Bronchial epithelial cell (primary cell): ENCODE results near the gene PI4K2A. TPM values are rescaled to one million over a fixed set of nuclear protein-coding genes. Genes with fewer than 3 reads are reported as not detected.

ENCODE experiments used
- DNase-seq: peaks from one replicate; pipeline ENCODE4 v3.0.0-alpha.2; 2010; ENCODE audit warnings: low read depth
- FAIRE-seq: peaks from 2 replicates; lab custom pipeline; 2011; peaks lifted over from hg19 to GRCh38; lab: Jason Lieb, UNC
- H3K27me3 ChIP-seq: 2 replicates; pipeline ENCODE4 v1.5.1; 2011; ENCODE audit warnings: low read length; ENCODE audit not compliant: control insufficient read depth, insufficient read depth
- H3K36me3 ChIP-seq: 2 replicates; pipeline ENCODE4 v1.5.1; 2011; ENCODE audit warnings: low read length; ENCODE audit not compliant: control insufficient read depth, insufficient read depth
- H3K4me3 ChIP-seq: 2 replicates; pipeline ENCODE4 v1.5.1; 2011; ENCODE audit warnings: mild to moderate bottlenecking, low read depth, low read length, control low read depth
- total RNA-seq: library from RNA; depleted of rRNA; stranded (reverse); fragments of >200 nt; gene quantifications from 2 replicates; pipeline ENCODE4 v1.2.1, GENCODE V29; 2014
- TF ChIP-seq, protein P1 (sequence below): IDR thresholded peaks from 2 replicates; pipeline ENCODE4 v1.5.1; 2011; ENCODE audit warnings: mild to moderate bottlenecking, moderate library complexity, low read length, control low read depth, inconsistent platforms; ENCODE audit not compliant: insufficient read depth, severe bottlenecking

PI4K2A gene
- total RNA-seq = 25.5 and 33.7 TPM in 2 replicates

DNA sequence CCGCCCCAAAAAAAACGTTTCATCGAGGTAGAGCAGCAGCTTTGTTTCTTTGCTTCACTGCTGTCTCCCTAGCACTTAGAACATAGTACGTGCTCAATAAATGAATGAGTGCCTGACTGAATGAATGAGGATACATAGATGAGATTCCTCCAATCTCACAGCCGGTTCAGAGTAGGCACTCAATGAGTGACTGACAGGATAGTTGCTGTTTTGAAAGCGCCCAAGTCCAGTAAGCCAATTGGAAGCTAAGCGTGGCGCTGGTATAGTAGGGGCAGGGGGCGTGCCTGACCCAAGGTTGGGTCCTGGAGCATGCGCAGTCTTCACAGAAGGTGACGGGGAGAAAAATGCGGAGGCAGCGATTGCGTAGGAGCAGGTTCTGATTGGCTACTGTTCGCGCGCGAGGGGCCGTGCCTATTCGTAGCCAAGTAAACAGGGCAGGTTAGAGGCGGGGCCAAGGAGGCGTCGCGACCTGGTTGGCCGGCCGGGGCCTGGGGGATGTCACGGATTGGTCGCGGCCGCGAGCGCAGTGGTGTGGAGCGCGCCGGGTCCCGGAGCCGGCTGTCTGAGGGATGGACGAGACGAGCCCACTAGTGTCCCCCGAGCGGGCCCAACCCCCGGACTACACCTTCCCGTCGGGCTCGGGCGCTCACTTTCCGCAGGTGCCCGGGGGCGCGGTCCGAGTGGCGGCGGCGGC, at the start of gene PI4K2A:
PI4K2A (plus strand) TSS at position 498 of the 694 bp plus-strand sequence; CDS start at position 570, 72 bp downstream.
- H3K36me3 ChIP-seq = peaks cover 4% of the 10 kb centered on the region
- DNase-seq (peak; percentile 98), FAIRE-seq (no peak)
- no peaks in the 10 kb centered on the region for H3K27me3 ChIP-seq
- H3K4me3 ChIP-seq = peak within 1 kb of the TSS; percentile 79
- TF ChIP-seq, protein P1, sequence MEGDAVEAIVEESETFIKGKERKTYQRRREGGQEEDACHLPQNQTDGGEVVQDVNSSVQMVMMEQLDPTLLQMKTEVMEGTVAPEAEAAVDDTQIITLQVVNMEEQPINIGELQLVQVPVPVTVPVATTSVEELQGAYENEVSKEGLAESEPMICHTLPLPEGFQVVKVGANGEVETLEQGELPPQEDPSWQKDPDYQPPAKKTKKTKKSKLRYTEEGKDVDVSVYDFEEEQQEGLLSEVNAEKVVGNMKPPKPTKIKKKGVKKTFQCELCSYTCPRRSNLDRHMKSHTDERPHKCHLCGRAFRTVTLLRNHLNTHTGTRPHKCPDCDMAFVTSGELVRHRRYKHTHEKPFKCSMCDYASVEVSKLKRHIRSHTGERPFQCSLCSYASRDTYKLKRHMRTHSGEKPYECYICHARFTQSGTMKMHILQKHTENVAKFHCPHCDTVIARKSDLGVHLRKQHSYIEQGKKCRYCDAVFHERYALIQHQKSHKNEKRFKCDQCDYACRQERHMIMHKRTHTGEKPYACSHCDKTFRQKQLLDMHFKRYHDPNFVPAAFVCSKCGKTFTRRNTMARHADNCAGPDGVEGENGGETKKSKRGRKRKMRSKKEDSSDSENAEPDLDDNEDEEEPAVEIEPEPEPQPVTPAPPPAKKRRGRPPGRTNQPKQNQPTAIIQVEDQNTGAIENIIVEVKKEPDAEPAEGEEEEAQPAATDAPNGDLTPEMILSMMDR = no peak

DNA sequence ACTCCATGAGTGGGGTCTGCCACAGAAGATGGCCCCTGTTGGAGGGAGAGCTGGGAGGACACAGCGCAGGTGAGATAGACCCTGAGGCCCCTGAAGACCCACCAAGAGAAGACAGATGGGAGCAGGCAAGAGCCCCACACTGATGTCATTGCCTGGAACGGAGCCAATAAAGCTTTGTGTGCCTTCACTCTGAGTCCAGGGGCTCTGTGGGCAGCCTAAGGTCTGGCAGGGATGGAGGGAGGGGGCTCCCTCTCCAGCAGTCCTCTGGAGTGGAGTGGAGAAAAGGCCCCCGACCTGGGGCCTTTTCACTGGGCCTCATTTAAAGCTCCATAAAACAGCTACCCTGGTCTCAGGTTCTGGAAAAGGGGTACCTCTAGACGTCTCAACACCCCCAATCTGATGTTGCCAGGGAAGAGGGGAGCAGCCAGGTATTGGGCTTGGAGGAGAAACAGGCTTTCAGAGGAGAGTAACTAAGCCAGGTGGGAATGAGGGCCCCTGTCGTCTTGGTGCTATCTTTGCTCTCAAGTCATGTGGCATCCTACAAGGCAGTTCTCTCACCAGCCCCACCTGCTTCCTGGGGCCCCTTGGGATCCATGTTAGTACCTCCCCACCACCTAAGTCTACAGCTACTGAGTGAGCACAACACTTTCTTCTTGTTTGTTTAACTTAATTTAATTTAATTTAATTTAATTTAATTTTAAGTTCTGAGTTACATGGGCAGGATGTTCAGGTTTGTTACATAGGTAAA, 49.5 kb upstream of the PI4K2A start:
- no peak for FAIRE-seq
- TF ChIP-seq, protein P1 = no peak

DNA sequence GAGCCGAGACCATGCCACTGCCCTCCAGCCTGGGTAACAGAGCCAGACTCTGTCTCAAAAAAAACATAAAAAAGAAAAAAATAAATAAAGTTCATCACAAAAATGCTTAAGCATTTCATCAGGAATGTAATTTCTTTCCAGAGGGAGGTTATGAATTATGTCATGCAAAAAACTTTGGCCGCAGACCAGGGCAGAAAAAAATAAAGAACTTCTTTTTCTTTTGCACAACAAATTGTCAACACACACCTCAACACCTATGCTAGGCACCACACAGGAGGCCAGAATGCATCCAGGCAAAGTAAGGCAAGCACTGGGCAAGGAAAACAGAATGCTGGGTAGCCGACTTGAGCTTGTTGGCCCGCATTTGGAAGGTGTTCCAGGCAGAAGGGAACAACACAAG, 47.0 kb upstream of the PI4K2A start:
- FAIRE-seq = no peak
- no peak for DNase-seq
- Histone ChIP-seq H3K4me3 (no peak overlapping the region), H3K27me3 (no peaks in the 10 kb centered on the region), H3K36me3 (no peaks in the 10 kb centered on the region)
- TF ChIP-seq, protein P1 = no peak

More for the DNA sequence above, 49.5 kb upstream of the PI4K2A start:
- no peak overlapping the region for H3K4me3 ChIP-seq
- no peaks in the 10 kb centered on the region for H3K36me3 ChIP-seq
- H3K27me3 ChIP-seq = no peaks in the 10 kb centered on the region
- no peak for DNase-seq

DNA sequence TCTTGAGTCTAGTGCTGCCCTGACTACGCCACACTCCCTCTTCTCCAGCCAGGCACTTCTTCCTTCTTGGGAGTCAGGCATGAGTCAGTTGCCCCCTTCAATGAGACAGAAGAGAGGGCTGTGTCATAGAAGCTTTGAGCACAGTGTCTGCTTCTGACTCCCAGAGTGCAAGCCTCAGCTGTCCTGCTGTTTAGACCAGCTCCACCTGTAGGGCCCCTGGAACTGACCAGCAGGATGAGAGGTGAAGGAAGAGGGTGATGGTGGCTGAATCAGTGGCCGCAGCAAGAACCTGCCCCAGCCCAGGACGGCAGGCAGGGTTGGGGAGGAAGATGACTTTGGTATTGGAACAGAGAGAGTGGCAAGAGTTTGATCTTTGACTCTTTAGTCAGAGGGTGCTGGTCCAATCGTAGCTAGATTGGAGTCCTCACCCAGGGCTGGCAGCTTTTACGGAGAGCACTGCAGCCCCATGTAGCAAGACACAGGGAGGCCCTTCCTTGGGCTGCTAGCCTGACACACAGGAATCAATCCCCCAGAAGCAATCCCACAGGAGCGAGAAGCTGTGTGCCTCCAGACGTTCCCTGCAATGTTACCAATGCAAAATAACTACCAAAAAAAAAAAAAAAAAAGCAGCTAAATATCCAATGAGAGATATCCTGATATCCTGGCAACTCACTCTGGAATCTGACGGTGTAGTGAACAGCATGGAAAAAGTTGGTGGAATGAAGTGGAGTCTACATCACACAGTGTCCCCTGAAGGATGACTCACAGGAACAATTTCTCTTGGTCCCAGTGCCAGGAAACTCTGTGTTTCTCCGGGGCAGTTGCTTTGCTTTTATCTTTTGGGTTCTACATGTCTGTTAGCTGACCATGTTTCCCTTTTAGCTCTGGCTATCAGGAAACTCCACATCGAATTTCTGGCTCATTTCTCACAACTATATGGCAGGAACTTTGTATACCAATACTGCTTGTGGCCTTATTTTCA, 44.1 kb upstream of the PI4K2A start:
- FAIRE-seq (peak; percentile 75), DNase-seq (peak; percentile 94)
- TF ChIP-seq, protein P1 = no peak
- H3K36me3 ChIP-seq = no peaks in the 10 kb centered on the region
- H3K27me3 ChIP-seq = no peaks in the 10 kb centered on the region
- H3K4me3 ChIP-seq = no peak overlapping the region

DNA sequence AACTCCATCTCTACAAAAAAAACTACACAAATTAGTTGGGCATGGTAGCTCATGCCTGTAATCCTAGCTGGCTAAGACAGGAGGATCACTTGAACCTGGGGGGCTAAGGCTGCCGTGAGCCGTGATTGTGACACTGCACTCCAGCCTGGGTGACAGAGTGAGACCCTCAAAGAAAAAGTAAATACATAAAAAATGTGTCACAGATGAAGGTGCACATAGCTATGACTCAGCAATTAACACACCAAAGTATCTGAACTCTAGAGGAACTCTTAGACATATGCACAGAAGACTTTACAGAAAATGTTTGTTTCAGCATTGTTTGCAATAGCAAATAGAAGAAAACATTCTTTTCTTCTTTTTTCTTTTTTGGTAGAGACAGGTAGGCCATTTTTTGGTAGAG, 42.7 kb upstream of the PI4K2A start:
- peak; percentile 44 for DNase-seq
- no peaks in the 10 kb centered on the region for H3K36me3 ChIP-seq
- no peak overlapping the region for H3K4me3 ChIP-seq
- no peaks in the 10 kb centered on the region for H3K27me3 ChIP-seq
- FAIRE-seq = no peak
- TF ChIP-seq, protein P1 = no peak
